Cardiac muscle cell (in vitro differentiated cells and primary cell): ENCODE measurements around the gene MYO1E. TPM values are rescaled to one million over a fixed set of nuclear protein-coding genes. Genes with fewer than 3 reads are reported as not detected.

Source experiments
- DNase-seq, 2 donors: peaks; one replicate each; pipeline versions ENCODE4 v3.0.0 to v3.0.0-alpha.2; 2010 to 2017; ENCODE audit warnings: low read depth in 1 of 2, low spot score in 1 of 2
- H3K27ac ChIP-seq: fragments of 200-600 bp; sonication (generic); 2 replicates; pipeline ENCODE4 v1.5.1; 2016
- H3K27me3 ChIP-seq: fragments of 200-600 bp; sonication (generic); 2 replicates; pipeline ENCODE4 v1.6.0; 2016; ENCODE audit warnings: control low read depth
- H3K36me3 ChIP-seq: fragments of 200-600 bp; sonication (generic); 2 replicates; pipeline ENCODE4 v1.5.1; 2016; ENCODE audit warnings: control low read depth
- H3K4me1 ChIP-seq: fragments of 200-600 bp; sonication (generic); 2 replicates; pipeline ENCODE4 v1.8.1; 2017; ENCODE audit warnings: low read depth, mild to moderate bottlenecking, mixed run types
- H3K4me3 ChIP-seq: fragments of 200-600 bp; sonication (generic); 2 replicates; pipeline ENCODE4 v1.5.1; 2016; ENCODE audit warnings: mild to moderate bottlenecking
- H3K9me3 ChIP-seq: fragments of 200-600 bp; sonication (generic); 2 replicates; pipeline ENCODE4 v1.5.1; 2017; ENCODE audit warnings: low read depth, mild to moderate bottlenecking, control low read depth
- CTCF ChIP-seq: IDR thresholded peaks from 2 replicates; pipeline ENCODE4 v1.5.1; 2012; ENCODE audit warnings: low read depth, mild to moderate bottlenecking, low read length
- polyA plus RNA-seq: library from polyadenylated mRNA; unstranded; fragments of >200 nt; fragmentation: Nextera tagmentation; extraction: Ambion mirVana; gene quantifications from 2 replicates; pipeline ENCODE4 v1.2.1, GENCODE V29; 2016
- total RNA-seq: library from RNA; depleted of rRNA; stranded (reverse); fragments of >200 nt; gene quantifications from 2 replicates; pipeline ENCODE4 v1.2.3, GENCODE V29; 2016

Gene MYO1E
- total and polyA plus RNA-seq, 2 experiments from 2014 or later, result 22.0 to 27.7 TPM

DNA sequence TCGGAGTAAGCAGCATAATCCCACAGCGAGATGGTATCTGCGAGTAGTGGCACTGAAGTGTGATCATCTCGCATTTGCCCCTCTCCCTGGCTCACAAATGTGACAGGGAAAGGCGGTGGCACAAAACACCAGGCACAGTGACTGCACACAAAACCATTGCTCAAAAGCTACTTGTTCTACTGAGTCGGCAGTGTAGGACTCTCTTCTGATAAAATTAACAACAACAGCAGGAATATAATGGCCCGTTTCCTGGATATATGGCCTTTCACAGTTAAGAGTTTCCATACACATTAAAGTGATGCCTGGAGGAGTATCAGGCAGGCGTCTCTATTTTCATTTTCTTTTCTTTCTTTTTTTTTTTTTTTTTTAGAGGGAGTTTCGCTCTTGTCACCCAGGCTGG lies 69.0 kb downstream of the MYO1E start:
- Histone ChIP-seq H3K4me1 (no peaks in the 10 kb centered on the region), H3K9me3 (no peaks in the 10 kb centered on the region), H3K27me3 (no peaks in the 10 kb centered on the region), H3K4me3 (no peak overlapping the region), H3K36me3 (no peaks in the 10 kb centered on the region), H3K27ac (no peak overlapping the region)
- TF ChIP-seq CTCF, result no peak
- no peak for DNase-seq

- Histone ChIP-seq H3K4me3 (no peak overlapping the region), H3K27me3 (no peaks in the 10 kb centered on the region), H3K9me3 (no peaks in the 10 kb centered on the region), H3K4me1 (no peaks in the 10 kb centered on the region), H3K27ac (no peak overlapping the region), H3K36me3 (no peaks in the 10 kb centered on the region)
- no peak for DNase-seq
- TF ChIP-seq CTCF, result no peak
Observed at GRCh38 chr15:59303136-59303535, 69.5 kb downstream of the MYO1E start.

- Histone ChIP-seq H3K4me1 (no peaks in the 10 kb centered on the region), H3K27ac (no peak overlapping the region), H3K36me3 (no peaks in the 10 kb centered on the region), H3K9me3 (no peaks in the 10 kb centered on the region), H3K4me3 (no peak overlapping the region), H3K27me3 (no peaks in the 10 kb centered on the region)
- no peak for DNase-seq
- TF ChIP-seq CTCF, result no peak
Observed at GRCh38 chr15:59301527-59301926, 71.1 kb downstream of the MYO1E start.

DNA sequence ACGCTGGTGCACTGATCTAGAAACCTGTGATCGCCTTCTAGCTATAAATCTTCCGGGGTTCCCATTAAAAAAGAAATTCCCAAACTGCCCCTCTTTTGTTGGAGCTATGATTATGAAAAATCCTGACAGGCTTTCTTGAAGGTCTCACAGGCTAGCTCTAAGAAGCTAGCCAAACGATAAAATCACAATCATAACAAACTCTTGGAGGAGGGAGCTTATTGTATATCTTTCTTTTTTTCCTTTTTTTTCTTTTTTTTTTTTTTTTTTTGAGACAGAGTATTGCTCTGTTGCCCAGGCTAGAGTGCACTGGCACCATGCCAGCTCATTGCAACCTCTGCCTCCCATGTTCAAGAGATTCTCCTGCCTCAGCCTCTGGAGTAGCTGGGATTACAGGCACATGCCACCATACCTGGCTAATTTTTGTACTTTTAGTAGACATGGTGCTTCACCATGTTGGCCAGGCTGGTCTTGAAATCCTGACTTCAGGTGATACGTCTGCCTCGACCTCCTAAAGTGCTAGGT lies 72.0 kb downstream of the MYO1E start:
- no peak overlapping the region for H3K4me3 ChIP-seq
- no peaks in the 10 kb centered on the region for H3K36me3 ChIP-seq
- H3K4me1 ChIP-seq, result no peaks in the 10 kb centered on the region
- no peak overlapping the region for H3K27ac ChIP-seq
- H3K9me3 ChIP-seq, result no peaks in the 10 kb centered on the region
- TF ChIP-seq CTCF, result no peak
- DNase-seq, result peak in 1 of 2 donors; percentile 58
- no peaks in the 10 kb centered on the region for H3K27me3 ChIP-seq

DNA sequence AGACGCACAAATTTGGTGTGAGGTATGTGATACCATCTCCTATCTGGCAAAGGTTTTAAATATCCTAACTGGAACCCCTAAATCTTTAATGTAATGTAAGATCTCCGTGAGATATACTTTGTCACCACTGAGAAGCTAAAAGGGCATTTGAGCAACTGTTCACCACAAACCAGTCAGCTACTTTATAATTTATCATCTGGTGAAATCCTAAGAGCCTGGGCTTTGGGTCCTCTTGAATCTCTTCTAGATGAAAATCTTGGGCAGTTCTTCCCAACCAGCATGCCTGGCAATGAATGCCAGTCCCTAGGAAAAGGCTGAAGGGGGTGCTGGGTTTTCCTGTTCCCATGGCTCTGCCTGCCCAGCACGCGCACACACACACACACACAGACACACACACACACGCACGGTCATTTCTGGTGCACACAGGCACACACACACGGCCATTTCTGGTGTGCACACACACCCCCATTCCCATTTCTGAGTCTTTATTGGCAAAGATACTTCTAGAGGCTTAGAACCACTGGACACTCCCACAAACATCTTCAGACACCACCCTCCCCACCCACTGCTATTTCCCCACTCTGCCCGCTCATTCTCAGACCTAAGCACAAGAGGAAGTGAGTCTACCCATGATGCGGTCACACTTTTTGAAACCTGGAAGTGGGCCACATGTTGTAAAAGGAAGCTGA lies 72.6 kb downstream of the MYO1E start:
- Histone ChIP-seq H3K4me1 (no peaks in the 10 kb centered on the region), H3K4me3 (no peak overlapping the region), H3K36me3 (no peaks in the 10 kb centered on the region), H3K27me3 (no peaks in the 10 kb centered on the region), H3K9me3 (no peaks in the 10 kb centered on the region), H3K27ac (no peak overlapping the region)
- no peak for TF ChIP-seq CTCF
- peak in 1 of 2 donors; percentile 98 for DNase-seq
